H9 (cell line): ENCODE data around the gene OR52L1. TPM values are rescaled to one million over a fixed set of nuclear protein-coding genes. Genes with fewer than 3 reads are reported as not detected.

Source experiments
- DNase-seq: peaks from one replicate; pipeline ENCODE4 v3.0.0-alpha.2; 2017
- H2AFZ ChIP-seq: one replicate; pipeline ENCODE4 v1.6.1; 2013; ENCODE audit warnings: mild to moderate bottlenecking, low read length, control low read depth, moderate library complexity
- H2AK5ac ChIP-seq: 2 replicates; pipeline ENCODE4 v1.6.1; 2013; ENCODE audit warnings: low read length, control low read depth, mixed read lengths; ENCODE audit not compliant: insufficient read length
- H2BK120ac ChIP-seq: one replicate; pipeline ENCODE4 v1.6.1; 2013; ENCODE audit warnings: low read depth, mild to moderate bottlenecking, low read length, control low read depth, inconsistent platforms; ENCODE audit not compliant: poor library complexity, severe bottlenecking
- H2BK12ac ChIP-seq: 2 replicates; pipeline ENCODE4 v1.6.1; 2013; ENCODE audit warnings: low read length, control low read depth, mixed read lengths, low read depth; ENCODE audit not compliant: insufficient read length
- H2BK15ac ChIP-seq: 2 replicates; pipeline ENCODE4 v1.6.1; 2013; ENCODE audit warnings: low read depth, low read length, control low read depth
- H2BK20ac ChIP-seq: one replicate; pipeline ENCODE4 v1.6.1; 2013; ENCODE audit warnings: low read depth, mild to moderate bottlenecking, low read length, control low read depth, inconsistent platforms; ENCODE audit not compliant: poor library complexity, severe bottlenecking
- H2BK5ac ChIP-seq: 2 replicates; pipeline ENCODE4 v1.6.1; 2013; ENCODE audit warnings: low read length, control low read depth, mixed read lengths; ENCODE audit not compliant: insufficient read length
- H3K14ac ChIP-seq: 2 replicates; pipeline ENCODE4 v1.6.1; 2013; ENCODE audit warnings: low read length, control low read depth; ENCODE audit not compliant: insufficient read depth
- H3K18ac ChIP-seq: 2 replicates; pipeline ENCODE4 v1.6.1; 2013; ENCODE audit warnings: low read depth, mild to moderate bottlenecking, mixed read lengths, low read length, control low read depth; ENCODE audit not compliant: insufficient read length
- H3K23ac ChIP-seq: 2 replicates; pipeline ENCODE4 v1.6.1; 2013; ENCODE audit warnings: low read length, control low read depth, mixed read lengths, low read depth; ENCODE audit not compliant: insufficient read length
- H3K23me2 ChIP-seq: 2 replicates; pipeline ENCODE4 v1.6.1; 2013; ENCODE audit warnings: low read depth, mild to moderate bottlenecking, mixed read lengths, low read length, control low read depth; ENCODE audit not compliant: insufficient read length, poor library complexity, severe bottlenecking
- H3K27ac ChIP-seq: 2 replicates; pipeline ENCODE4 v1.5.1; 2013; ENCODE audit warnings: low read length, control low read depth, mixed read lengths, low read depth; ENCODE audit not compliant: insufficient read length
- H3K27me3 ChIP-seq: 2 replicates; pipeline ENCODE4 v1.6.1; 2013; ENCODE audit warnings: low read length, control low read depth, inconsistent platforms; ENCODE audit not compliant: insufficient read depth
- H3K4ac ChIP-seq: 2 replicates; pipeline ENCODE4 v1.6.1; 2013; ENCODE audit warnings: low read depth, mild to moderate bottlenecking, control low read depth, inconsistent platforms, low read length, moderate library complexity
- H3K4me1 ChIP-seq: 2 replicates; pipeline ENCODE4 v1.6.1; 2013; ENCODE audit warnings: low read length, control low read depth, inconsistent platforms; ENCODE audit not compliant: insufficient read depth
- H3K4me2 ChIP-seq: 2 replicates; pipeline ENCODE4 v1.6.1; 2013; ENCODE audit warnings: low read length, control low read depth, mixed read lengths; ENCODE audit not compliant: insufficient read length, insufficient read depth
- H3K56ac ChIP-seq: 2 replicates; pipeline ENCODE4 v1.6.1; 2013; ENCODE audit warnings: low read depth, mild to moderate bottlenecking, mixed read lengths, low read length, control low read depth; ENCODE audit not compliant: insufficient read length
- H3K79me1 ChIP-seq: 2 replicates; pipeline ENCODE4 v1.6.1; 2013; ENCODE audit warnings: low read depth, mild to moderate bottlenecking, moderate library complexity, low read length, control low read depth, inconsistent platforms; ENCODE audit not compliant: insufficient read depth, poor library complexity, severe bottlenecking
- H3K79me2 ChIP-seq: 2 replicates; pipeline ENCODE4 v1.6.1; 2013; ENCODE audit warnings: low read length, control low read depth, inconsistent platforms; ENCODE audit not compliant: insufficient read depth
- H3K9ac ChIP-seq: 2 replicates; pipeline ENCODE4 v1.6.1; 2013; ENCODE audit warnings: low read length, control low read depth, mixed read lengths; ENCODE audit not compliant: insufficient read length; ENCODE audit errors: extremely low read depth
- H3K9me3 ChIP-seq: one replicate; pipeline ENCODE4 v1.6.1; 2013; ENCODE audit warnings: low read depth, low read length, inconsistent platforms; ENCODE audit not compliant: control insufficient read depth
- H3T11ph ChIP-seq: one replicate; pipeline ENCODE4 v1.6.1; 2013; ENCODE audit warnings: mild to moderate bottlenecking, low read length, control low read depth, inconsistent platforms
- H4K20me1 ChIP-seq: one replicate; pipeline ENCODE4 v1.6.1; 2013; ENCODE audit not compliant: control insufficient read depth, insufficient read length, insufficient read depth
- H4K5ac ChIP-seq: 2 replicates; pipeline ENCODE4 v1.6.1; 2013; ENCODE audit warnings: low read depth, mild to moderate bottlenecking, mixed read lengths, low read length, control low read depth; ENCODE audit not compliant: insufficient read length
- H4K8ac ChIP-seq: replicated peaks from 2 replicates; pipeline ENCODE4 v1.6.1; 2013; ENCODE audit warnings: low read length, control low read depth, mixed read lengths, low read depth; ENCODE audit not compliant: insufficient read length
- H4K91ac ChIP-seq: 2 replicates; pipeline ENCODE4 v1.6.1; 2013; ENCODE audit warnings: low read depth, mild to moderate bottlenecking, moderate library complexity, mixed read lengths, low read length, control low read depth; ENCODE audit not compliant: insufficient read length
- H3K27ac Mint-ChIP-seq, 3 experiments: 2 replicates in 2 of 3; 3 replicates in 1 of 3; pipeline ENCODE4 v1.8.0; 2020 to 2021; ENCODE audit warnings: mixed read lengths in 3 of 3, mild to moderate bottlenecking in 1 of 3, moderate library complexity in 1 of 3
- H3K27me3 Mint-ChIP-seq: 2 replicates; pipeline ENCODE4 v1.8.0; 2021; ENCODE audit warnings: low read depth, mild to moderate bottlenecking, moderate library complexity, mixed read lengths
- H3K36me3 Mint-ChIP-seq, 3 experiments: 2 replicates in 2 of 3; 3 replicates in 1 of 3; pipeline ENCODE4 v1.8.0; 2020 to 2021; ENCODE audit warnings: low read depth in 3 of 3, mixed read lengths in 3 of 3; ENCODE audit not compliant: insufficient read depth in 1 of 3
- H3K4me1 Mint-ChIP-seq, 2 experiments: 2 replicates each; pipeline ENCODE4 v1.8.0; 2020; ENCODE audit warnings: mixed read lengths in 2 of 2
- H3K4me3 Mint-ChIP-seq, 2 experiments: 2 replicates in 1 of 2; 3 replicates in 1 of 2; pipeline ENCODE4 v1.8.0; 2020 to 2021; ENCODE audit warnings: mild to moderate bottlenecking in 2 of 2, mixed read lengths in 2 of 2, moderate library complexity in 1 of 2
- H3K9me3 Mint-ChIP-seq, 2 experiments: 2 replicates in 1 of 2; 3 replicates in 1 of 2; pipeline ENCODE4 v1.8.0; 2020; ENCODE audit warnings: mild to moderate bottlenecking in 2 of 2, mixed read lengths in 2 of 2, moderate library complexity in 1 of 2
- WGBS: extraction: QIAGEN DNeasy Blood & Tissue Kit; methylation state at CpG from one replicate; pipeline ENCODE4 v1.1.7; 2013; ENCODE audit warnings: missing lambda C conversion rate, low lambda C conversion rate, mixed read lengths; ENCODE audit not compliant: insufficient read length; ENCODE audit errors: extremely low coverage; 5-methylcytosine and 5-hydroxymethylcytosine counted together
- total RNA-seq: library from RNA; stranded (reverse); gene quantifications from 2 replicates; pipeline ENCODE4 v1.2.1, GENCODE V29; 2021
- TF ChIP-seq, protein P1 (sequence below): fragments of 200-600 bp; sonication (generic); conservative IDR thresholded peaks from 3 replicates; pipeline ENCODE4 v1.8.0; 2021; ENCODE audit warnings: antibody characterized with exemption, mild to moderate bottlenecking

OR52L1 gene
- total RNA-seq, 1 experiment from 2014 or later = not detected

DNA sequence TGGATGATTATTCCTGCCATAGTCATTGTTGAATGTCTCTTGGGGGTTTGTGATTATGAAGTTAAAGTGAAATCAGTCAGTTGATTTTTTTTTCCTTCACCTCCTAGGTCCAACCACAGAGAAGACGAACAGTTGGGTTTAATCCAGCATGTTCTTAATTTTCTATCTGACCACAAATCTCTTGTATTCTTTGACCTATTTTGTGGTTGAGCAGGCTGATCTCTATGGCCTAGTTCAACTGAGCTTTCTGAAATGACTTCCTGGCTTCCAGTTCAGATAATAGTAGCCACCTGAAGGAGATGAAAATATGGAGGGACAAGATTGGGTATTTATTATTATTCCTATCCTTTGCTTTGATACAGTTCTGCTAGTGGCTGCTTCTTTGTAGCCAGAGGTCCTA lies 13.3 kb downstream of the OR52L1 start:
- no peak overlapping the region for H2BK5ac ChIP-seq
- no peak overlapping the region for H2AK5ac ChIP-seq
- Mint-ChIP-seq H3K4me1 (no peaks in the 10 kb centered on the region), H3K27me3 (peaks cover 5% of the 10 kb centered on the region), H3K4me3 (no peak overlapping the region), H3K27ac (no peak overlapping the region), H3K9me3 (peaks cover 6 to 11% of the 10 kb centered on the region in 2 experiments; a peak in 4 of 5 replicates), H3K36me3 (0 out of 7 replicates have a peak, but pooled peaks cover 0 to 5% (median 0%) of the 10 kb centered on the region in 3 experiments)
- no CpG with 5 or more reads among the region's 1 CpG for WGBS
- H3K4me1 ChIP-seq = no peaks in the 10 kb centered on the region
- H3T11ph ChIP-seq = no peak overlapping the region
- H3K4ac ChIP-seq = no peak overlapping the region
- no peak overlapping the region for H3K9ac ChIP-seq
- H2BK20ac ChIP-seq = no peak overlapping the region
- H3K23me2 ChIP-seq = no peaks in the 10 kb centered on the region
- no peak overlapping the region for H4K91ac ChIP-seq
- no peak overlapping the region for H2BK15ac ChIP-seq
- no peak overlapping the region for H3K56ac ChIP-seq
- no peak overlapping the region for H3K4me2 ChIP-seq
- no peaks in the 10 kb centered on the region for H3K79me2 ChIP-seq
- TF ChIP-seq, protein P1, sequence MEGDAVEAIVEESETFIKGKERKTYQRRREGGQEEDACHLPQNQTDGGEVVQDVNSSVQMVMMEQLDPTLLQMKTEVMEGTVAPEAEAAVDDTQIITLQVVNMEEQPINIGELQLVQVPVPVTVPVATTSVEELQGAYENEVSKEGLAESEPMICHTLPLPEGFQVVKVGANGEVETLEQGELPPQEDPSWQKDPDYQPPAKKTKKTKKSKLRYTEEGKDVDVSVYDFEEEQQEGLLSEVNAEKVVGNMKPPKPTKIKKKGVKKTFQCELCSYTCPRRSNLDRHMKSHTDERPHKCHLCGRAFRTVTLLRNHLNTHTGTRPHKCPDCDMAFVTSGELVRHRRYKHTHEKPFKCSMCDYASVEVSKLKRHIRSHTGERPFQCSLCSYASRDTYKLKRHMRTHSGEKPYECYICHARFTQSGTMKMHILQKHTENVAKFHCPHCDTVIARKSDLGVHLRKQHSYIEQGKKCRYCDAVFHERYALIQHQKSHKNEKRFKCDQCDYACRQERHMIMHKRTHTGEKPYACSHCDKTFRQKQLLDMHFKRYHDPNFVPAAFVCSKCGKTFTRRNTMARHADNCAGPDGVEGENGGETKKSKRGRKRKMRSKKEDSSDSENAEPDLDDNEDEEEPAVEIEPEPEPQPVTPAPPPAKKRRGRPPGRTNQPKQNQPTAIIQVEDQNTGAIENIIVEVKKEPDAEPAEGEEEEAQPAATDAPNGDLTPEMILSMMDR = no peak
- DNase-seq = no peak
- H2AFZ ChIP-seq = no peak overlapping the region
- H4K20me1 ChIP-seq = no peaks in the 10 kb centered on the region
- H2BK12ac ChIP-seq = no peak overlapping the region
- H3K18ac ChIP-seq = no peak overlapping the region
- H4K5ac ChIP-seq = no peak overlapping the region
- no peaks in the 10 kb centered on the region for H3K27me3 ChIP-seq
- H2BK120ac ChIP-seq = no peak overlapping the region
- H4K8ac ChIP-seq = no peak overlapping the region
- H3K79me1 ChIP-seq = no peaks in the 10 kb centered on the region
- no peak overlapping the region for H3K23ac ChIP-seq
- H3K14ac ChIP-seq = no peak overlapping the region
- no peak overlapping the region for H3K27ac ChIP-seq
- no peaks in the 10 kb centered on the region for H3K9me3 ChIP-seq
